ENCODE measurements around the gene DXO. TPM values are rescaled to one million over a fixed set of nuclear protein-coding genes. Genes with fewer than 3 reads are reported as not detected.

Gene DXO
- total RNA-seq, 2 experiments from 2014 or later: 30.0 to 31.1 TPM

- TF ChIP-seq, protein P1, sequence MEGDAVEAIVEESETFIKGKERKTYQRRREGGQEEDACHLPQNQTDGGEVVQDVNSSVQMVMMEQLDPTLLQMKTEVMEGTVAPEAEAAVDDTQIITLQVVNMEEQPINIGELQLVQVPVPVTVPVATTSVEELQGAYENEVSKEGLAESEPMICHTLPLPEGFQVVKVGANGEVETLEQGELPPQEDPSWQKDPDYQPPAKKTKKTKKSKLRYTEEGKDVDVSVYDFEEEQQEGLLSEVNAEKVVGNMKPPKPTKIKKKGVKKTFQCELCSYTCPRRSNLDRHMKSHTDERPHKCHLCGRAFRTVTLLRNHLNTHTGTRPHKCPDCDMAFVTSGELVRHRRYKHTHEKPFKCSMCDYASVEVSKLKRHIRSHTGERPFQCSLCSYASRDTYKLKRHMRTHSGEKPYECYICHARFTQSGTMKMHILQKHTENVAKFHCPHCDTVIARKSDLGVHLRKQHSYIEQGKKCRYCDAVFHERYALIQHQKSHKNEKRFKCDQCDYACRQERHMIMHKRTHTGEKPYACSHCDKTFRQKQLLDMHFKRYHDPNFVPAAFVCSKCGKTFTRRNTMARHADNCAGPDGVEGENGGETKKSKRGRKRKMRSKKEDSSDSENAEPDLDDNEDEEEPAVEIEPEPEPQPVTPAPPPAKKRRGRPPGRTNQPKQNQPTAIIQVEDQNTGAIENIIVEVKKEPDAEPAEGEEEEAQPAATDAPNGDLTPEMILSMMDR (IDR thresholded peaks at IDR 0.05): no peak
- no peaks in the 10 kb centered on the region for H3K4me1 ChIP-seq (ENCODE audit: insufficient read depth, low read length)
- CTCF ChIA-PET: no interaction called here
- no peak for ATAC-seq (ENCODE audit: poor library complexity)
- no peaks in the 10 kb centered on the region for H3K4me1 Mint-ChIP-seq (ENCODE audit: low read depth)
- H3K4me3 ChIP-seq (ENCODE audit: low read length): no peak overlapping the region
- intact Hi-C loops (cut with DNase I, micrococcal nuclease): loop anchor here in 1 of 2 experiments (5.0 to 10.0 kb wide), 2 partner anchors 268 to 1885 kb away; partner anchors contain the start of genes LY6G5C, POLR1H and PPP1R11
- no peak overlapping the region for H3K27ac Mint-ChIP-seq
- H3K36me3 ChIP-seq (ENCODE audit: insufficient read depth, low read length): peaks cover 35% of the 10 kb centered on the region
- H3K9me3 Mint-ChIP-seq: no peaks in the 10 kb centered on the region
- DNase-seq: no peak
- H3K9me3 ChIP-seq (ENCODE audit: control insufficient read depth in 1 of 2, insufficient read depth in 1 of 2, low read length in 2 of 2): no peaks in the 10 kb centered on the region
- POLR2A ChIA-PET: interaction anchor here (1.1 to 1.3 kb wide), 2 partner anchors 12 to 22 kb away, joined by 3 read pairs; partner anchors contain the start of gene DXO
- peaks cover 4% of the 10 kb centered on the region for H3K27me3 Mint-ChIP-seq
- no peak overlapping the region for H3K27ac ChIP-seq (ENCODE audit: low read depth in 1 of 2, low read length in 2 of 2)
- H3K36me3 Mint-ChIP-seq (ENCODE audit: low read depth): peaks cover 37% of the 10 kb centered on the region
- H3K27me3 ChIP-seq (ENCODE audit: control insufficient read depth in 1 of 2, insufficient read depth in 2 of 2, low read length in 2 of 2): peaks cover 0 to 4% of the 10 kb centered on the region in 2 experiments
- H3K4me3 Mint-ChIP-seq: no peak overlapping the region
Measured at GRCh38 chr6:31949926-31950548, 21.9 kb downstream of the DXO start.

GRCh38 chr6:31948753-31949413 is 23.1 kb downstream of the DXO start:
- no peaks in the 10 kb centered on the region for H3K4me1 ChIP-seq (ENCODE audit: insufficient read depth, low read length)
- H3K27ac ChIP-seq (ENCODE audit: low read depth in 1 of 2, low read length in 2 of 2): no peak overlapping the region
- TF ChIP-seq, protein P1 (IDR thresholded peaks at IDR 0.05): no peak
- H3K36me3 ChIP-seq (ENCODE audit: insufficient read depth, low read length): peaks cover 24% of the 10 kb centered on the region
- Mint-ChIP-seq H3K27me3 (peaks cover 4% of the 10 kb centered on the region), H3K27ac (no peak overlapping the region), H3K36me3 (ENCODE audit: low read depth) (peaks cover 26% of the 10 kb centered on the region), H3K9me3 (no peaks in the 10 kb centered on the region), H3K4me3 (no peak overlapping the region), H3K4me1 (ENCODE audit: low read depth) (no peaks in the 10 kb centered on the region)
- ChIA-PET POLR2A (no interaction called here), CTCF (interaction anchor here (0.5 kb wide), 1 partner anchor 159 kb away, joined by 3 read pairs; no protein-coding TSS in a partner anchor)
- DNase-seq: peak in 1 of 14 experiments; percentile 60
- no peaks in the 10 kb centered on the region for H3K9me3 ChIP-seq (ENCODE audit: control insufficient read depth in 1 of 2, insufficient read depth in 1 of 2, low read length in 2 of 2)
- H3K4me3 ChIP-seq (ENCODE audit: low read length): no peak overlapping the region
- intact Hi-C loops (cut with DNase I, micrococcal nuclease): no loop called here
- ATAC-seq (ENCODE audit: poor library complexity): no peak
- H3K27me3 ChIP-seq (ENCODE audit: control insufficient read depth in 1 of 2, insufficient read depth in 2 of 2, low read length in 2 of 2): peaks cover 0 to 10% of the 10 kb centered on the region in 2 experiments

DNA sequence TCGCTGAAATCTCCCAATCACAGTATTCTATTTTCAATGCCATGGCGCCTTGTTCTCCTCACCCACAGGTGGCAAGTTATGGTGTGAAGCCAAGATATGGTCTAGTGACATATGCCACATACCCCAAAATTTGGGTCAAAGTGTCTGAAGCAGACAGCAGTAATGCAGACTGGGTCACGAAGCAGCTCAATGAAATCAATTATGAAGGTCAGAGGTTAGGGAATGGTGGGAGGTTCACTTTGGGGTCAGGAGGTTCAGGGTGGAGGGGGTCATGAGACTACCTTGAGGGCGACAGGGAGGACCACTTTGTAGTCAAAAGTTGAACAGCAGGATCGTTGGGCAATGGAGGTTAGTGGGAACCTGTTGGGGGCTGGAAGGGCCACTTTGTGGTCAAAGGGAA is 23.6 kb downstream of the DXO start:
- Histone ChIP-seq H3K36me3 (ENCODE audit: insufficient read depth, low read length) (peaks cover 18% of the 10 kb centered on the region), H3K4me1 (ENCODE audit: insufficient read depth, low read length) (no peaks in the 10 kb centered on the region), H3K27me3 (ENCODE audit: control insufficient read depth in 1 of 2, insufficient read depth in 2 of 2, low read length in 2 of 2) (peaks cover 0 to 12% of the 10 kb centered on the region in 2 experiments), H3K9me3 (ENCODE audit: control insufficient read depth in 1 of 2, insufficient read depth in 1 of 2, low read length in 2 of 2) (no peaks in the 10 kb centered on the region), H3K4me3 (ENCODE audit: low read length) (no peak overlapping the region), H3K27ac (ENCODE audit: low read depth in 1 of 2, low read length in 2 of 2) (no peak overlapping the region)
- Mint-ChIP-seq H3K9me3 (no peaks in the 10 kb centered on the region), H3K4me3 (no peak overlapping the region), H3K27me3 (peaks cover 4% of the 10 kb centered on the region), H3K4me1 (ENCODE audit: low read depth) (no peaks in the 10 kb centered on the region), H3K27ac (no peak overlapping the region), H3K36me3 (ENCODE audit: low read depth) (peaks cover 20% of the 10 kb centered on the region)
- ATAC-seq (ENCODE audit: poor library complexity) (no peak), DNase-seq (no peak)
- CTCF ChIA-PET: no interaction called here
- POLR2A ChIA-PET: no interaction called here
- TF ChIP-seq, protein P1 (IDR thresholded peaks at IDR 0.05): no peak
- intact Hi-C loops (cut with DNase I, micrococcal nuclease): no loop called here
